Urinary bladder (tissue), 4 donors: ENCODE results near the gene OVCA2. TPM values are rescaled to one million over a fixed set of nuclear protein-coding genes. Genes with fewer than 3 reads are reported as not detected.

Experiments
- DNase-seq: peaks from one replicate; pipeline ENCODE4 v3.0.0-alpha.2; 2015; ENCODE audit errors: extremely low spot score
- H3K27ac ChIP-seq: one replicate; pipeline ENCODE4 v1.5.1; 2013; ENCODE audit warnings: low read depth, mild to moderate bottlenecking, moderate library complexity
- H3K36me3 ChIP-seq: one replicate; pipeline ENCODE4 v1.6.1; 2013; ENCODE audit warnings: mild to moderate bottlenecking, moderate library complexity; ENCODE audit not compliant: insufficient read depth
- H3K4me1 ChIP-seq: one replicate; pipeline ENCODE4 v1.6.1; 2013; ENCODE audit warnings: mild to moderate bottlenecking, moderate library complexity; ENCODE audit not compliant: insufficient read depth
- H3K4me3 ChIP-seq: one replicate; pipeline ENCODE4 v1.5.1; 2013; ENCODE audit warnings: low read depth, low read length
- WGBS: extraction: QIAGEN DNeasy Blood & Tissue Kit; methylation state at CpG from one replicate; pipeline ENCODE4 v1.1.7; 2013; 5-methylcytosine and 5-hydroxymethylcytosine counted together
- polyA plus RNA-seq: library from polyadenylated mRNA; stranded (reverse); fragments of 200-250 nt; gene quantifications from one replicate; pipeline ENCODE4 v1.2.3, GENCODE V29; 2013
- total RNA-seq: library from RNA; depleted of rRNA; stranded (reverse); fragments of >200 nt; gene quantifications from one replicate; pipeline ENCODE4 v1.2.3, GENCODE V29; 2014
- donor health status: healthy with polysubstance abuse.
- donor health status: healthy.

OVCA2 gene
- total RNA-seq, result 9.5 TPM
- 40.1 TPM for polyA plus RNA-seq

DNA sequence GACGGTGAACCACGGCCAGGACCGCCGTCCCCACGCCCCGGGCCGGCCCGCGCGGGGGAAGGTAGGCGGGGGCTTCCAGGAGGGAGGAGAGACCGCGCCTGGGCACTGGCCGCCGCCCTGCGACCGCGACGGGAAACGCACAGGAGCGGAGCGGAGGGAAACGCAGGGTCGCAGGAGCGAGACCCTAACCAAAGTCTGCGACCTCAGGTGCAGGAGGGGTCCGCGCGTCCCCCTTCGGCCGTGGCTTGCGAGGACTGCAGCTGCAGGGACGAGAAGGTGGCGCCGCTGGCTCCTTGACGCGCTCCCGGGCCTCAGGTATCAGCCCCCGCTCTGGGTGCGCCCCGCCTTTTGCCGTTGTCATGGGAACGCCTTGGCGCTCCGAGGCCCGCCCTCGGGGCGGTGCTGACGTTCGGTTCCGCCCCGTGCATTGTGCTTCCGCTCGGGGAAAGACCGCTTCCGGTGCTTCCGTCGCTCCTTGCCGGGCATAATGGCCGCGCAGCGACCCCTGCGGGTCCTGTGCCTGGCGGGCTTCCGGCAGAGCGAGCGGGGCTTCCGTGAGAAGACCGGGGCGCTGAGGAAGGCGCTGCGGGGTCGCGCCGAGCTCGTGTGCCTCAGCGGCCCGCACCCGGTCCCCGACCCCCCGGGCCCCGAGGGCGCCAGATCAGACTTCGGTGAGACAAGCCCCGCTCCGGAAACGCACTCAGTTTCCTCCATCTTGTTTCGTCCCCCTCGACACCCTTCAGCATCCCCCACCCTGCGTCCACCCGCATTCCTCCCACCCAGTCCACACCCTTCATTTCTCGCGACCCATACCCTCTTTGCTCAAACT lies at the start of gene OVCA2:
Gene OVCA2, plus strand, starts transcription at position 462 of the 829 bp plus-strand sequence. Its CDS starts 26 bp downstream, at position 488.
- WGBS, result under 1% methylated on average over 93 of the region's 93 CpGs
- peak; percentile 88 for DNase-seq
- Histone ChIP-seq H3K27ac (peak within 1 kb of the TSS; percentile 76), H3K4me3 (peak within 1 kb of the TSS; percentile 57), H3K4me1 (no peaks in the 10 kb centered on the region), H3K36me3 (peaks cover 4% of the 10 kb centered on the region)

GRCh38 chr17:1992541-1992940 lies 49.3 kb upstream of the OVCA2 start:
- DNase-seq, result no peak
- Histone ChIP-seq H3K4me3 (no peak overlapping the region), H3K36me3 (no peaks in the 10 kb centered on the region), H3K4me1 (no peaks in the 10 kb centered on the region), H3K27ac (no peak overlapping the region)
- WGBS, result 82% methylated on average over 10 of the region's 10 CpGs

DNA sequence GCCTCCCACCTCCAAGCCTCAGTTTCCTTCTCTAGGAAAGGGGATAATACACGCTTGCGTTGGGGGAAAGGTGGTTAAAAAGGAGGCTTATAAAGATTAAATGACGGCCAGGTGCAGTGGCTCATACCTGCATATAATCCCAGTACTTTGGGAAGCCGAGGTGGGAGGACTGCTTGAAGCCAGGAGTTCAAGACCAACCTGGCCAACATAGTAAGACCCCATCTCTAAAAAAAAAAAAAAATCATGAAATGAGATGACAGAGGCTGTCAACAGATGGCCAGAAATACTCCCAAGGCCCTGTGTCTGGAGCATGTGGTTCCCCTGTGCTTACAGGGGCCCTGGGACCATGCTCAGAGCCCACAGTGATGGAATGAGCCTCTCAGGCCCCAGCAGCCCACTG lies 47.1 kb upstream of the OVCA2 start:
- Histone ChIP-seq H3K4me3 (no peak overlapping the region), H3K4me1 (peaks cover 1% of the 10 kb centered on the region), H3K36me3 (no peaks in the 10 kb centered on the region), H3K27ac (no peak overlapping the region)
- WGBS, result 96% methylated on average over 4 of the region's 4 CpGs
- no peak for DNase-seq

DNA sequence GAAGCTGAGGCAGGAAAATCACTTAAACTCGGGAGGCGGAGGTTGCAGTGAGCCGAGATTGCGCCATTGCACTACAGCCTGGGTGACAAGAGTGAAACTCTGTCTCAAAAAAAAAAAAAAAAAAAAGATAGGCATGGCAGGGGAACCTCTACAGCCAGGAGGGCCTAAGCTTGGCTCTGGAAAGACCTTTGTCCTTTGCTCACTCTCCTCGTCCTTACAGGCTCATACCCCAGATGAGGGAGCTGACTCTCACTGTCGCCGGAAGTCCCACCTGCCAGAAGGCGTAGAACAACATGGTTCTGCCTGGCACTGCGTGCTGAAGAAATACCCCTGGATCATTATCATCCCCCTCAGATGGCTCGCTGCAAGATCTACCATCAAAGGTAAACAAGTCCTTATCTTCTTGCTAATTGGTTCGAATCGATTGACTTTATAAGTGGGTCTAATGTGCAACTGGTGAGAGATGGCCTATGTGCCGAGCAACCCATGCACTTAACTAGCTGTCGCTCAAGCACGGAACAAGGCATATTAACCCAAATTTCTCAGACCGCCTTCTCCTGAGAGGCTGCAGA lies 46.4 kb upstream of the OVCA2 start:
- DNase-seq, result no peak
- H3K27ac ChIP-seq, result no peak overlapping the region

GRCh38 chr17:1995907-1996799 lies 45.7 kb upstream of the OVCA2 start:
- H3K4me1 ChIP-seq, result peaks cover 1% of the 10 kb centered on the region
- H3K27ac ChIP-seq, result peak overlapping the region; percentile 30
- 63% methylated on average over 14 of the region's 14 CpGs for WGBS
- no peaks in the 10 kb centered on the region for H3K36me3 ChIP-seq
- H3K4me3 ChIP-seq, result no peak overlapping the region
- peak; percentile 60 for DNase-seq

More for the DNA sequence above, 46.4 kb upstream of the OVCA2 start:
- Histone ChIP-seq H3K4me1 (peaks cover 1% of the 10 kb centered on the region), H3K4me3 (no peak overlapping the region), H3K36me3 (no peaks in the 10 kb centered on the region)
- WGBS, result 94% methylated on average over 16 of the region's 16 CpGs

DNA sequence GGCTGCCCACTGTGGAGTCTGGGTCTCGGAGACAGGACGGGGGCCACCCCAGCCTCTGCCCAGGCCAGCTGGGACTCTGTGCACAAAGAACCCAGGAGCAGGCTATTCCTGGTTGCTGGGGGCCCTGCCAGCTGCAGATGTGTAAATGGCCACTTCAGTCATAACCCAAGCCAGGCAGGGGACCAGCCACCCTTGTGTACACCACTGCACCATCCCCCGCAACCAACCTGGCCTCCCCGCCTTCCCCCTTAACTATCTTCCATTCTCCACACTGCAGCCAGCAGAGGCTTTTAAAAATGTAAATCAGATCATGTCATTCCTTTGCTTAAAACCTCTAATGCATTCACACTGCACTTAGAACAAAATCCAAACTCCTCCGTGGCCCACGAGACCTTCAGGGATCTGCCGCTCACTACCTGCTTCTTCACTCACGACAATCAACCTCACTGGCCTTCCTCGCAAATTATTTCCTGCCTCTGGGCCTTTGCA lies 45.0 kb upstream of the OVCA2 start:
- Histone ChIP-seq H3K36me3 (no peaks in the 10 kb centered on the region), H3K4me3 (no peak overlapping the region), H3K4me1 (peaks cover 1% of the 10 kb centered on the region), H3K27ac (no peak overlapping the region)
- WGBS, result 75% methylated on average over 9 of the region's 9 CpGs
- DNase-seq, result no peak

DNA sequence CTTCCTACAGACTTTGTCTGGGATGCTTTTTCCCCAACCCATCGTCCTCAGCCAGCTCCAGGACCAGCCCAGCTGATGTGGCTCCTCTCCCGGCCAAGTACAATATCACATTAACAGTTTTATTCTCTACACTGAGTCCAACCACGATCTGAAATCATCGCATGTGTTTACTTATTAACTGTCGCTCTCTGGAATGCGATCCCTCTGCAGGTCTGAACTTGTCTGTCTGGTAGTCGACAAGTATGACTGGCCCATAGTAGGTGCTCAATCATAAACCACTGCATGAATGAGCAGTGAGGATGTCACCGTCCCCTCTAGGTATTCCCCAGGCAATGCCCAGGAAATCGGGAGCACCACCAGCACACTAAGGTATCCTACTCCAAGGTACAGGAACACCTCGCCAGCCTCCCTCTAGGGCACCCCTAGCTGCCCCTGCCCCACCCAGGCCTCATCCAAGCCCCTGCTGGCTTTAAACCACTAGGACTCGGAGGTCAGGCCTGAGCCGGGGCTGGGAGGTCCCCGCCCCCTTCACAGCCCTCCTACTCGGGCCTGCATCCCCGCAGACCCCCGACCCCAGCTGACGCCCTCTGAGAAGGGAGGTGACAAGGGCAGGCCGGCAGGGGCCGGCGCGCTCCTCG lies 44.4 kb upstream of the OVCA2 start:
- Histone ChIP-seq H3K4me1 (peaks cover 1% of the 10 kb centered on the region), H3K27ac (peak overlapping the region; percentile 60), H3K4me3 (peak overlapping the region; percentile 46), H3K36me3 (no peaks in the 10 kb centered on the region)
- DNase-seq, result no peak
- WGBS, result 45% methylated on average over 22 of the region's 22 CpGs

GRCh38 chr17:1997927-1998742 lies 43.7 kb upstream of the OVCA2 start:
- Histone ChIP-seq H3K36me3 (no peaks in the 10 kb centered on the region), H3K4me1 (peaks cover 1% of the 10 kb centered on the region), H3K27ac (peak overlapping the region; percentile 60), H3K4me3 (peak overlapping the region; percentile 46)
- DNase-seq, result no peak
- WGBS, result 6% methylated on average over 92 of the region's 92 CpGs

GRCh38 chr17:1999557-2000251 lies 42.1 kb upstream of the OVCA2 start:
- Histone ChIP-seq H3K27ac (peak overlapping the region; percentile 51), H3K36me3 (no peaks in the 10 kb centered on the region), H3K4me1 (peaks cover 1% of the 10 kb centered on the region), H3K4me3 (no peak overlapping the region)
- no peak for DNase-seq
- WGBS, result 16% methylated on average over 13 of the region's 13 CpGs

DNA sequence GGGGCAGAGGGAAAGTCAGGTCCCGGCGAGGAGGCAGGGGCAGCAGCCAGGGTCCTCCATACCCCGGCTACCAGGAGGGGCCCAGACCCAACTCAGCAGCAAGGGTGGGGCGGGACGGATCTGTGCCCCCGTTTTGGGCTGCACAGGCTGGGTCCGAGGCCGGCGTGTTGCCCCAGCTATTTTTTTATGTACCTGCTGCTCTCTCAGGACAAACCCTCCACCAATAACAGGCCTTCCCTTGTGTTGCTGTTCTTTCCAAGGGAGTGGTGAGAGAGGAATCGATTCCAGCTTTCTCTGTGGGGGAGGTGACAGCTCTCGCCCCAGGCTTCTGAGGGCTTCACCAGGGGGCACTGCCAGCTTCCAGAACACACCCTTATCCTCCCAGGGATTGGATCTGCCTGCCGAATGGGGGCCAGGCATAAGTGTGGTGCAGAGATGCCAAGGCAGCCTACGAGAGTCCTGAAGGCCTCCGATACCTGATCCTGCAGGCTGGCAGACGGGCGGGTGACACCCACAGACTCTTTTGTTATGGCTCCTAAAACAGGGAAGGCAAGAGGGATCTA lies 39.0 kb upstream of the OVCA2 start:
- Histone ChIP-seq H3K4me1 (no peaks in the 10 kb centered on the region), H3K27ac (no peak overlapping the region), H3K36me3 (no peaks in the 10 kb centered on the region), H3K4me3 (no peak overlapping the region)
- 82% methylated on average over 16 of the region's 16 CpGs for WGBS
- DNase-seq, result no peak

GRCh38 chr17:2003525-2003924 lies 38.3 kb upstream of the OVCA2 start:
- H3K4me3 ChIP-seq, result no peak overlapping the region
- no peaks in the 10 kb centered on the region for H3K4me1 ChIP-seq
- H3K27ac ChIP-seq, result no peak overlapping the region
- no peak for DNase-seq
- H3K36me3 ChIP-seq, result no peaks in the 10 kb centered on the region
- 93% methylated on average over 13 of the region's 13 CpGs for WGBS
